Cerebellar cortex (tissue), 1 donor: Measurements from ENCODE around the gene PANX2.

Experiments used
- DNase-seq: peaks from one replicate; pipeline ENCODE4 v3.0.0-alpha.2; 2015; ENCODE audit warnings: low spot score

The PANX2 gene

DNA sequence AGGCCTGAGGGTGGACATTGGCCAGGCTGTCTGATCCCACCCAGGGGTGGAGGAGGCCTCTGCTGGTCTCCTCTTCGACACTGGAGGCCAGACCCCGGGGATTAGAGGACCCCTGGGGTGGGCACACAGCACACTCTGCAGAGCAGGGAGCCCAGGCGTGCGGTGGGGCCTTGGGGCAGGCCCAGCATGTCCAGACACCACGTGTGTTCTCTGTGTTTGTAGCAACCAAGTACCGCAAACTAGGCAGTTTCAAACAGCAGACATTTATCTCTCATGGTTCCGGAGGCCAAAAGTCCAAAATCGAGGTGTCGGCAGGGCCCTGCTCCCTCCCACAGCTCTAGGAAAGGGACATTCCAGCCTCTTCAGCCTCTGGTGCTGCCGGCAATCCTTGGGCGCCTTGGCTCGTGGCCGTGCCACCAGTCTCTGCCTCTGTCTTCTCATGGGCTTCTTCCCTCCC lies 1.5 kb downstream of the PANX2 start:
- DNase-seq, result no peak

DNA sequence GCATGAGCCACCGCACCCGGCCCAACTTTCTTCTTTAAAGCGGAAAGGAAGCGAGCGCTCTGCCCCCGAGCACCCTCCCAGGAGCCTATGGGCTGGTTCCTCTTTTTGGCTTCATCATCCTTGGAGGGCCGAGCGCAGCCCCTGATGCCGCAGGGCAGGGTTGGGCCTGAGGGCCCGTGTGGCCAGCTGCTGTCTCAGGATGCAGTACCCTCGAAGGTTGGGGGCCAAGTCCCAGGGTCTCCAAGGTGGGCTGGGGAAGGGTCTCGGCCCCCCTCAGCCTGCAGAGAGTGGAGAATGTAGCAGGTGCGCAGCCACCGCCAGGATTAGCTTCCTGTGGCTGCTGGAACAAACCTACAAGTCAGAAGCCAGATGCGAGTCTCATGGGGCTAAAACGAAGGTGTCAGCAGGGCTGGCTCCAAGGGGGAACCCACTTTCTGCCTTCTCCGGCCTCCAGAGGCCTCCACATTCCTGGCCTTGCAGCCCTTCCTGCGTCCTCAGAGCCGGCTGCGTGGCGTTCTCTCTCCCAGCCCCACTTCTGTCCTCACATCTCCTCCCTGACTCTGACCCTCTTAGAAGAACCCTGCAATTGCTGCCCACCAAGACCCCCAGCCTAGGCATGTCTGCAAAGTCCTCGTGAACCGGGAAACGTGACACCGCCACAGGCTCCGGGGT lies 2.9 kb downstream of the PANX2 start:
- DNase-seq, result no peak

GRCh38 chr22:50173983-50174355 lies 3.4 kb downstream of the PANX2 start:
- DNase-seq, result no peak

- peak; percentile 87 for DNase-seq
Observed at GRCh38 chr22:50174382-50175190, 4.1 kb downstream of the PANX2 start.

- no peak for DNase-seq
Observed at GRCh38 chr22:50175191-50175461, 4.6 kb downstream of the PANX2 start.

DNA sequence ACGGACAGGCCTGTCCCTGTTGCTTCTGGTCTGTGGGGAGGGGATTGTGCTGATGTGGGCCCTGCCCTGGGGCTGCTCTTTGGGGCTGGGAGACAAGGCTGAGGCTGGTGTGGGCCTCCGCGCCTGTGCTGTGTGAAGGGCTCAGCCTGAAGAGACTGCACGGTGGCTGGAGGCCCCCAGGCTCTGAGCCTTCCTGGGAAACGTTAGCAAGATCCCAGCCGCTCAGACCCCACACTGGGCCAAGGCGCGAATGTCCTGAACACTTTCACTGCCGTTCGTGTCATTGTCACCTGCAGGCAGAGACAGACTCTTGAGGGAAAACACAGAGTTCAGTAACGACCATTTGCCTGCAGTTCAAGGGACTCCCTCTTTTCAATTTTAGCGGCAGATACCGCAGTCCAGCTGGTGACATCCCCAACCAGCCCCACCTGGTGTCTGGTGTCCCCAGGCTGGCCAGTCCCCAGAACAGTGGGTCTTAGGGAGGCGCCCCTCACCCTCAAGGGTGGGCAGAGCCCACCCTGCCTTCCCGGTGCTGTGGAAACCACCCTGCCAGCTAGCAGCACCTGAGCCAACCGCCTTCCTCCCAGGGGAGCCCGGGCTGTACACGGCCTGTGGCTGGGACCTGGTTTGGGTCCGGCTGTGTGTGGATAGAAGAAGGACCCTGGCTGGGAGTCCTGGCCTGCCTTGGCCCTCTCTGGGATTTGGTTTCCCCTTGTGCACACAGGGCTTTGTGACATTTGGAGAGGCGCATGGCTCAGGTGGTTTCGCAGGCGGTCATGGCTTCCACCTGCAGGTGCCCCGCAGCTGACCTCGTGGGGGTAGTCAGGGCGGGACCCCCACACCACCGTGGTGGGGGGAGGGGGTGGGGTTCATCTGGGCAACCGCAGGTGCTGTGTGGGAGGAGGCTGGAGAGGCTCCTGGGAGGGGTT lies 5.7 kb downstream of the PANX2 start:
- DNase-seq, result no peak

DNA sequence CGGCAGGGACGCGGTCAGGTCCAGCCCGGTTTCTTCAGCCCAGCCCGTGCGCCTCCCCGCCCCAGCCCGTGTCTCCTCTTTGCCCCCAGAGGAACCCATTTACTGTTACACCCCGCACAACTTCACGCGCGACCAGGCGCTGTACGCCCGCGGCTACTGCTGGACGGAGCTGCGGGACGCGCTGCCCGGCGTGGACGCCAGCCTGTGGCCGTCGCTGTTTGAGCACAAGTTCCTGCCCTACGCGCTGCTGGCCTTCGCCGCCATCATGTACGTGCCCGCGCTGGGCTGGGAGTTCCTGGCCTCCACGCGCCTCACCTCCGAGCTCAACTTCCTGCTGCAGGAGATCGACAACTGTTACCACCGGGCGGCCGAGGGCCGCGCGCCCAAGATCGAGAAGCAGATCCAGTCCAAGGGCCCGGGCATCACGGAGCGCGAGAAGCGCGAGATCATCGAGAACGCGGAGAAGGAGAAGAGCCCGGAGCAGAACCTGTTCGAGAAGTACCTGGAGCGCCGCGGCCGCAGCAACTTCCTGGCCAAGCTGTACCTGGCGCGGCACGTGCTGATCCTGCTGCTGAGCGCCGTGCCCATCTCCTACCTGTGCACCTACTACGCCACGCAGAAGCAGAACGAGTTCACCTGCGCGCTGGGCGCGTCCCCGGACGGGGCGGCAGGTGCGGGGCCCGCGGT lies 6.5 kb downstream of the PANX2 start:
- DNase-seq, result no peak

DNA sequence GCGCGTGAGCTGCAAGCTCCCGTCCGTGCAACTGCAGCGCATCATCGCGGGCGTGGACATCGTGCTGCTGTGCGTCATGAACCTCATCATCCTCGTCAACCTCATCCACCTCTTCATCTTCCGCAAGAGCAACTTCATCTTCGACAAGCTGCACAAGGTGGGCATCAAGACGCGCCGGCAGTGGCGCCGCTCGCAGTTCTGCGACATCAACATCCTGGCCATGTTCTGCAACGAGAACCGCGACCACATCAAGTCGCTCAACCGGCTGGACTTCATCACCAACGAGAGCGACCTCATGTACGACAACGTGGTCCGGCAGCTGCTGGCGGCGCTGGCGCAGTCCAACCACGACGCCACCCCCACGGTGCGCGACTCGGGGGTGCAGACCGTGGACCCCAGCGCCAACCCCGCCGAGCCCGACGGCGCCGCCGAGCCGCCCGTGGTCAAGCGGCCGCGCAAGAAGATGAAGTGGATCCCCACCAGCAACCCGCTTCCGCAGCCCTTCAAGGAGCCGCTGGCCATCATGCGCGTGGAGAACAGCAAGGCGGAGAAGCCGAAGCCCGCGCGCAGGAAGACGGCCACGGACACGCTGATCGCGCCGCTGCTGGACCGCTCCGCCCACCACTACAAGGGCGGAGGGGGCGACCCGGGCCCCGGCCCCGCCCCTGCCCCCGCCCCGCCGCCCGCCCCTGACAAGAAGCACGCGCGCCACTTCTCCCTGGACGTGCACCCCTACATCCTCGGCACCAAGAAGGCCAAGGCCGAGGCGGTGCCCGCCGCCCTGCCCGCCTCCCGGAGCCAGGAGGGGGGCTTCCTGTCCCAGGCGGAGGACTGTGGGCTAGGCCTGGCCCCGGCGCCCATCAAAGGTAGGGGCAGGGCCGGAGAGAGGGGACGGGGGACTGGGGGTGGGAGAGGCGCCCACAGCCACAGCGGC lies 7.3 kb downstream of the PANX2 start:
- DNase-seq, result no peak

- DNase-seq, result no peak
Observed at GRCh38 chr22:50178471-50178864, 7.9 kb downstream of the PANX2 start.

GRCh38 chr22:50178871-50179869 lies 8.6 kb downstream of the PANX2 start:
- no peak for DNase-seq

- DNase-seq, result no peak
Observed at GRCh38 chr22:50179937-50180726, 9.6 kb downstream of the PANX2 start.

DNA sequence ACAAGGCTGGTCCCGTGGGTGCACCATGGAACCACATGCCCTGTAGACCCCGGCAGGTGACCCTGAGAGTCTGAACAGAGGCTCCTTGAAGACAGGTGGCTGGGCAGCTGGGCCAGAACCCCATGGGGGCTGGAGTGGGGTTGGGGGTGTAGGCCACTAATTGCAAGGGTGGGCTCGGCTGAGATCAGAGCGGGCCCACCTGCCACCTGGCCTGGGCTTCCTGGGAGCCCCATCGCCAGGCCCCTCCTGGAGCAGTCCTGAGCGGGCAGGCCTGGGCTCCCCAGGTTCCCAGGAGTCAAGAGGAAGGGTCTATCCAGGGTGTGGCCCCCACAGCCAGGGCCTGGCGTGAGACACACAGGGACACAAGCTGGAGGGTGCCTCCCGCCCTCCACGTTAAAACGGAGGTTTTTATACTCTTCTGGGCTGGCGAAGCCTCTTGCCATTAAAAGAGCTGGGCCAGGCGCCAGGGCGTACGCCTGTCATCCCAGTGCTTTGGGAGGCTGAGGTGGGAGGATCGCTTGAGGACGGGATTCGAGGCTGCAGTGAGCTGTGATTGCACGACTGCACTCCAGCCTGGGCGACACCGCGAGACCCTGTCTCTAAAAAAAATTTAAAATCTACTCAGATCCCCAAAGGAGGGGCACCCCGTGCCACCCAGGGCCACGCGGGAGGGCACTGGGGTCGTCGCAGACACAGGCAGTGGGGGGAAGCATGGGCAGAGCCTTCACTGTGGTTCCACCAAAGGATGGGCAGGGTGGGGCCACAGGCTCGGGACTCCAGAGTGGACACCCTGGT lies 10.4 kb downstream of the PANX2 start:
- DNase-seq, result no peak

- no peak for DNase-seq
Observed at GRCh38 chr22:50182176-50183081, 11.9 kb downstream of the PANX2 start.

- DNase-seq, result no peak
Observed at GRCh38 chr22:50183141-50183971, 12.8 kb downstream of the PANX2 start.

- peak; percentile 83 for DNase-seq
Observed at GRCh38 chr22:50184004-50184901, 13.7 kb downstream of the PANX2 start.
